Measurements from ENCODE around the gene TSC22D1.

TSC22D1 gene

DNA sequence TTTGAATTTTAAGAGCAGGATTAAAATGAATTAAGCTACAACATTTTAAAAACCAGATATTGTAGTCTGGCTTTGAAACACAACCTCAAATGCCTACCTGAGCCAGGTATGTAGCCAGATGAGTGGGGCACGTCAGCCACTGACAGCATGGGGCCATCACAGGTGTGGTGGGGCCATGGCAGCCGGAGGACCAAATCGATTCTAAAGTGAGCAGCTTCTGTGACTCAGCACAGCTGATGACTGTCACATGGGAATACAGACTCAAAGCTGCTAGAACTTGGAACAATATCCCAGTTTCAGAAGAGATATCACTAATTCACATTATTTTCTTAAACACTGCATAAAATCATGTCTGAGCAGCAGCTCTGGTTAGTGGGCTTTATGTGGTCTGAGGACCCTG lies 149.7 kb downstream of the TSC22D1 start:
- DNase-seq (ENCODE audit: low read depth) = no peak

DNA sequence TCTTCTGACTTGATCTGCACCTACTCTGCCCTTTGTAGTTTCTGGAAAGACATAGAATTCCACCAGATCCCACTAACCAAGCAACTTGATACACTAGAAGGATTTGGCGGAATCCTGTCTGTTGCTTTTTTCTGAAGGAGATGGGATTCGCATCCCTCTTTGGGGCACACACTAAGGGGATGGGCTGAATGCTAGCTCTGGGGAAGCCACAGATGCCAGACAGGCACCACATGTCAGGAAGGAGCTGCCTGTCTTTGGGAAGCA lies 150.4 kb downstream of the TSC22D1 start:
- no peak for DNase-seq (ENCODE audit: low read depth)

DNA sequence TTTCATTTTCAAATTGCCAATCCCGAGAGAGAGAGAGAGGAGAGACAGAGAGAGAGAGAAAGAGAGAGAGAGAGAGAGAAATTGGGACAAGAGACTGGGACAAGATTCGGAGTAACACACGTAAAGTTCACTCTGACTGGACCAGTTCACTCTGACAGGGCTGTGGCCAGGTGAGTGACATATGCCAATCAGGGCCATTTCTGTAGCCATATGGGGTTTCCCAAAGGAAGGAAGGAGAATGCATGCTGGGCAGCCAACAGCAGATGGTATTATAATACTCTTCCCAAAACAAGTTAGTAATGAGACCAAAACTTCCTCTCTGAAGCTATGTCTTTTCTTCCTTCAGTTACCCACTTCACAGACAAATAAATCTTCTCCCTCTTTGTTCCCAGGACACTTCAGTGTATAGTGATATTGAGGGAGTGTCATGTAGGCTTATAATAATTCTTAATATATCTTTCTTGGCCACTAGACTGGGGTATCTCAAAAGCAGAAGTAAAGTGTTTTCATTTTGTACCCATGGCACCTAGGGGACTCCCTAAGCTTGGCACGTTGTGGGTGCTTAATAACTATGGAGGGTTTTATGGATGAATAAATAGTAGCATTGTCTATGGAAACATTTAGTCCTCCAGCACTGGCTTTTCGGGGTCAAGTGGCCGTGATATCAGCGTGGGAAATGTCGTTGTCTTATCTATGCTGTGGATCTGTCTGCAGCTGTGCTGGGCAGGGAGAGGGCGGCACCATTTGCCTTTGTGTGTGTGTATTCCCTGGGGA lies 150.9 kb downstream of the TSC22D1 start:
- no peak for DNase-seq (ENCODE audit: low read depth)

DNA sequence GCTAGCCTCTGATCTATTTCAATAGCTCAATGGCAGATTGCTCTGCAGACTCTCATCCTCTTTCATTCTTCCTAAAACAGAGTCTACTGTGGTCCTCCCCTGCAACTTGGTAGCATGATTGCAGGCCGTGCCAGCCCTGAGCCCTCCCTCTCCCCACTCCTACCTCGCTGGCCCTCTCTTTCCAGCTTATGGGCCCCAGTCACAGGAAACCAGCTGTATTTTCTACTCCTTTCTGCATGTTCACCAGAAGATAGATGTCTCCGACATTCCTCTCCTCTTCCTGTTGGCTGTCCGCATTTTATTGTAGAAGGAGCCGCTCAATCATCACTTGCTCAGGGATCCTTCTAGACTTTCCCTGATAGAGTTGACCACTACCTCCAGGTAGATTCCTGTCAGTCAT lies 152.3 kb downstream of the TSC22D1 start:
- no peak for DNase-seq (ENCODE audit: low read depth)

DNA sequence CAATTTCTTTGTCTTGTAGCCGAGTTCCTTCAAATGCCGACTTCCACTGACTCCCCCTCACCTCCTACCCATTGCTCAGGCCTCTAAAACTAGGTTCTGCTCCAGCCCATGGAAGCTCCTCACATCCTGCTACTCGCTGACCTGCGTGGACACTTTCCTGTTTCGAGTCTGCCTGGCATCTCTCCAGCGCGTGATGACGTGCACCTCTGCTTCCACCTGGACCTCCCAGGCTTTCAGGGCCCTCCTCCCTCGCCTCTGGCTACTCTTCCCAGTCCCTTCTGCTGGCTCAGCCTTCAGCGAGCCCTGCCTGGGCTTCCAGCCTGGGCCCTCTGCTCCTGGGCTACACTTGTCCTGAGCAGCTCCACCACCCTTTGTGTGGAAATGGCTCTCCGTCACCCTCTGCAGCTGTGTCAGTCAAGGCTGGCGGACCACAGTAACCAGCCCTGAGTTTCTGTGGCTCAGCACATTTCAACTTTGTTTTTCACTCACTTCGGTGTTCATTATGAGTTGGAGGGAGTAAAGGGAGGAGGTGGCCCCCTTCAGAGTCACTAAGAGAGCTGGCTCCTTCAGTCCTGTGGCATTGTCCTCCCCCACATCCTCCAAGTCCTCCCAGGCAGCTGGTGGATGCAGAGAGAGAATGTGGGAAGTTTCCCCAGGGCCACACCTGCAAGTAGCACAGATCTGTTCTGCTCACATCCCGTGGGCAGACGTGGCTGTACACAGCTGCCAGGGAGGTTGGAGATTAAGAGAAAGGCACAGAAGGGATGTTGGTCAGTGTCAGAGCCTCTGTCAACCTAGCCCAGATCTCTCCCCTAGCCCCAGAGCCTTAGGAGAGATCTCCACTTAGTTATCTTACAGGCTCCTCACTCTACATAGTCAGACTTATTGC lies 153.1 kb downstream of the TSC22D1 start:
- no peak for DNase-seq (ENCODE audit: low read depth)

DNA sequence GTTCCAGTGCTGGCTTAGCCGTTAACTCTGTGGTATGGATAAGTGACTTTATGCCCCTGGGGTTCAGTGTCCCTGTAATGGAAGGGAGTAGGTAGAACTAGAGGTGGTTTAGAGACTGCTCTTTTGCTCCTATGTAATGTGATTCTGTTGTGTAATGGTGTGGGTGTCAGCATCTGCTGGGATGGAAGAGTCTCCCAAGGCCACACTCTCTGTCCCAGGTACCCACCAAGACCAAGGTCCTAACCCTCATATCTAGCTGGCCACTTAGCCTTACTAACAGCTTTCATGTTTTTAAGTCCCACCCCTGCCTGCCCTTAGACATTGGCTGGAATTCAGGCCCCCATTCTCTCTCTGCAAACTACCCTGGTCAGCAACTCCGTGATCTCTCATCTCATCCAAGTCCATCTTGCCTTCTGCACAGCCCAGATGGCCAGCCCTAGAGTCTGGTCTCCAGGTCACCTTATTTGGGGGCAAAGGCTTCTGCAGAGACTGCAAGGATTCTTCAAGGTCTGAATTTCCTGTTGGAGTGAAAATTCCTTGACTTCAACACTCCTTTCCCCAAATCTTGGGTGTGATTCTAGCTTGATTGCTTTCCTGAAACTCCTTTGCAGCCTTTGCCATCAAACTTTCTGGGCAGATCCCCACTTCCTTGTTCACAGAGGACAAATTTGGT lies 154.1 kb downstream of the TSC22D1 start:
- DNase-seq (ENCODE audit: low read depth) = no peak

DNA sequence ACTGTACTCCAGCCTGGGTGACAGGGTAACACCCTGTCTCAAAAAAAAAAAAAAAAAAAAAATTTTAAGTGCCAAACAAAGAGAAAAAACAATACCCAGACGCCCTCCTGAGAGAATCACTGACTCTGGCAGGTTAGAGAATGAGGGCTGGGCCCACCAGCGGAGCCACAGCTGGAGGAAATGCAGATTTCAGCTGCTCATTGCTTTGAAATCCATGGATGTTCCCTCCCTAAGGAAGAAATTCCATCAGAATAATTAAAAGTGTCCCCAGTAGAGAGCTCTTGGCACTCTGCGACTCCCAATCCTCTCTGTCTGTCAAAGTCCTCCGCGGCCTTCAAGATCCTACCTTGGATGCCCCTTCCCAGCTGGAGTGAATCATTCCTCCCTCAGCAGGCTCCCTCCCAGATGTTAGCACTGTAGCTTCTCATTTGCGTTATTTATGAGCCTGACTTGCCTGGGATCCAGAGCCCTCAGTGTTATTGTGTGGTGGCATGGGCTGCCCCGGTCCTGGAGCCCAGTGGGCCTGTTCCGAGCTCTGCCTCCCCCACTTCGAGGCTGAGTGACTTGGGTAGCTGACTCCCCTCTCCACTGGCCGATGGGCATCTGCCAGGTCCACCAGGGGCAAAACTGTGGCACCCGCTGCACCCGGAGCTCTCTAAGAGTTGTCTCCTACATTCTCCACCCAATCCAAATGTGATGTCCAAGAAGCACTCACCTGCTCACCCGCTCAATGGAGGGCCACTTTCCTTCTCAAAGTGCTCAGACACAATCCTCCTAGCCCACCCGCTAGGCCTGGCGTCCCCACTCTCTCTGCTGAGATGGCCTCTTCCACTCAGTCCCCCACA lies 155.5 kb downstream of the TSC22D1 start:
- no peak for DNase-seq (ENCODE audit: low read depth)

DNA sequence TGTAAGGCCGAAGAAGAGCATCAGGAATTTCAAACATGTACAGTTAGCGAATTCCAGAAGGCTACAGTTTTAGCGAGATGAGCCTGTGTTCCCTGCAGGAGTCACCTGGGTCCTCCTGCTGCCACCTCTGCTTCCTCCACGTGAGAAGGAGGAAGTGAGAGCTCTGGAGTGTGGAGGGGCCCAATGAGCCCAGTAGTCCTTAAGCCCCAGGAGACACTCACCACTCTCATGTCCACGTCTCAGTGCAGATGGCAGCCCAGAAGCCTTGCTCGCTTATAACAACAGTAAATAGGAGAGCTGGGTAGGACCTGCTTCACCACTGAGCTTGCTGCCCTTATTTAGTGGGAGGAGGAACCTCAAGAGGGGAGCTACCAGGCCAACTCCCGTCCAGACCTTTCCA lies 158.3 kb downstream of the TSC22D1 start:
- DNase-seq (ENCODE audit: low read depth) = no peak

DNA sequence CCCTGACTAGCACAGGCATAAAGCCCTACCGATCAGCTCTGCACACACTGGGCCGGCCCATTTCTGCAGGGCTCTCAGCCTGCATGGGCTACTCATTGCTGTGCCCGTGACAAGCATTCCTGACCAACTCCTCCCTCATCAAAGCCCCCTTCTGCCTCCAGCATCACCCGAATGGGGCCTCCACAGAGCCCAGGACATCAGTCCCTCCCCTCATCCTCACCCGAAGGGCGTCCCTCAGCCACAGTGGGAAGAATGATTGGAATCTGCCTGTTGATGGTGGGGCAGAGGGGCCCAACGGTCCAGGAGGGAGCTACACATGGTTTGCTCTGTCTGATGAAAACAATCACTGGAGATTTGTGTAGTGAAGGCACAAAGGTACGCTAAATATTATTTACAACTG lies 158.7 kb downstream of the TSC22D1 start:
- no peak for DNase-seq (ENCODE audit: low read depth)

DNA sequence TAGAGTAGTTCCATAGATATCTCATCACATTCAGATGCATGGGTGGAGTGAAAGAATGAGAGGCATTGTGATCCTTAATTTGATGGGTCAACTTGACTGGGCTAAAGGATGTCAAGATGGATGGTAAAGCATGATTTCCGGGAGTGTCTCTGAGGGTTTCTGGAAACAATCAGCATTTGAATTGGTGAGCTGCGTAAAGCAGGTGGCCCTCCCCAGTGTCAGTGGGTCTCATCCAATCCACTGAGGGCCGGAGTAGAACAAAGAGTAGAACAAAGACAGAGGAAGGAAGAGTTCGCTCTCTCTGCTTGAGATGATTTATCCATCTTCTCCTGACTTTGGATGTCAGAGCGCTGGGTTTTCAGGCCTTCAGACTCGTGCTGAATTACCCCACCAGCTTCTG lies 159.4 kb downstream of the TSC22D1 start:
- no peak for DNase-seq (ENCODE audit: low read depth)

DNA sequence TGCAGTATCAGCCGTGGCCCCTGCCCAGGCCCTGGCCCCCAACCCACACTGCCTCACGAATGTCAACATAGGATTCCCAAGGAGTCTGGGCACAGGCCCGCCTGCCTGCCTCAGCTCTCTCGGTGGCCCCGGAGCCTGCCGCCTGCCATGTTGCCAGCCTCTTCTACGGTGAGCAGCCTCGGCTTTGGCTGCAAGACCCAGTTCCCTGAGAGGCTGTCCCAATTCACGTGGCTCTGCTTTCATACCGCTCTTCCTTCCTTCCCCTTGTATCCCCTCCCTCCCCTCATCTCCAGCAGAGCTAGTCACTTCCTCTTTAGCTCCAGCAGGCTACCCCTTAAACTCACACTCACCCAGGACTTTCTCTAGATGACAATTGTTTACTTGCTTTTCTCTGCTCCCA lies 159.8 kb downstream of the TSC22D1 start:
- no peak for DNase-seq (ENCODE audit: low read depth)

DNA sequence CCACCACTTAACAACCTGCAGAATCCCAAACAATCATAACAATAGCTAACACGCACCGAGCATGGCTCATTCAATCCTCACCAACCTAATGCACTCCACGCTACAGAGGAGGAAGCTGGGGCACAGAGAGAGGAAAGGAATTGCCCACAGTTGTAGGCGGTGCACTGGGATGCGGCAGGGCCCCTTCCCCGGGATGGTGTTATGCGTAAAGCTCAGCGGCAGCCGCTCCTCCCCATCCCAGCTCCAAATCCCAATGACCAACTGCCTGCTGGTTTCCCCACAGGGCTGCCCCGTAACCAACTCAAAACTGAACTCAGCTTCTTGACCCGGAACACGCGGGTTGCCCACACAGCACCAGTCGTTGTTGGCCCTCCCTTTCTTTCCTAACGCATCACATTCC lies 160.3 kb downstream of the TSC22D1 start:
- no peak for DNase-seq (ENCODE audit: low read depth)

DNA sequence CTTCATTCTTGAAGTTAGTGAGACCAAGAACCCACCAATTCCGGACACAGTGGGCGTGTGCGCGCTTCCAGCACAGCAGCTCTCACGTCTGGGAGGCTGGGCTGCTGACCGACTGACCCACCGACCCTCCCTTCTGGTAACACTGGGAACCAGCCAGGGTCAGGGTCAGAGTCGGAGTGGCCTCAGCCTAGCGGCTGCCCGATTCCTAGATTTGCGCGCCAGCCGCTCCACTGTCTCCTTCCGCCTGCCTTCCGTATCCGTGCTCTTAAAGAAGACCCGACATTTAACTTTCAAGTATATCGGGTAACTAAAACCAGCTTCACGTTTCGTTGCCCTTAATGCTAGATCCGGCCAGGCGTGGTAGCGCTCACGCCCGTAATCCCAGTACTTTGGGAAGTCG lies 161.4 kb downstream of the TSC22D1 start:
- DNase-seq (ENCODE audit: low read depth) = no peak

DNA sequence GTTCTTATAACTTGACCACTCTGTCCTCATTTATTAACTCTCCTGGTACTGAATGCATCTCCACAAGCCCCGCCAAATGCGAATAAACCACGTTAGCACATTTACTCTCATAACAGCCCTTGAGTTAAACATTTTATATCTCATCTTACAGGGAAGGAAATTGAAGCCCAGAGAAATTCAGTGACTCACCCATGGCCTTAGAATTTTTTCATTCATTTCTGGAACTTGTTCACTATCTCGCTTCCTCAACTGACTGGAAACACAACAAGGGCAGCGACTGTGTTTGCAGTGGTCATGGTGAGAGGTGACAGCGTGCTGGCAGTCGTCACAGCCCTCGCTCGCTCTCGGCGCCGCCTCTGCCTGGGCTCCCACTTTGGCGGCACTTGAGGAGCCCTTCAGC lies 163.0 kb downstream of the TSC22D1 start:
- DNase-seq (ENCODE audit: low read depth) = no peak

DNA sequence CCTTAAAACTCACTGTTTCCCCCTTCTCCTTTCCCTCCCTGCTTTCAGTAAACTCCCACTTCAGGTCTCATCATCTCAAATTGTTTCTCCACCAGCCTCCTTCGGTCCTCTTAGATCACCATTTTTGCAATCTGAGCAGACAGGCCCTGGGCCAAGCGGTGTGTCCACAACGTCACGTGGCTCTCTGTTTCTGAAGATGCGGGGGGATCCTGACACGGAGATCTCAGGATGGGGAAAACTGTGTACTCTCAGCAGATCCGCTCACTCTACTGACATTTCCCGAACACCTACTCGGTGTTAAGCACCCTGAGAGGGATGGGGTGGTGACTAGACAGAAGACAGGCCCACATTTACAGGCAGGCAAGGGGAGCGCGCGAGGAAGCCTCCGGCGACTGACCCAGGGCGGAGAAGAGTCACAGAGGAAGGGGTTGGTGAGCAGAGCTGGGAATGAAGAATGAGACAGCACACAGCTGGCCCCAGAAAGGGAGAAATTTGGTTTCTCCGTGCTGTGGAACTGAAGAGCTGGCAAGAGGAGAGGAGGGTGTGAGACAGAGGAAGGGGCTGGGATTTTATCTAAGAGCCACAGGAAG lies 163.7 kb downstream of the TSC22D1 start:
- DNase-seq (ENCODE audit: low read depth) = no peak

DNA sequence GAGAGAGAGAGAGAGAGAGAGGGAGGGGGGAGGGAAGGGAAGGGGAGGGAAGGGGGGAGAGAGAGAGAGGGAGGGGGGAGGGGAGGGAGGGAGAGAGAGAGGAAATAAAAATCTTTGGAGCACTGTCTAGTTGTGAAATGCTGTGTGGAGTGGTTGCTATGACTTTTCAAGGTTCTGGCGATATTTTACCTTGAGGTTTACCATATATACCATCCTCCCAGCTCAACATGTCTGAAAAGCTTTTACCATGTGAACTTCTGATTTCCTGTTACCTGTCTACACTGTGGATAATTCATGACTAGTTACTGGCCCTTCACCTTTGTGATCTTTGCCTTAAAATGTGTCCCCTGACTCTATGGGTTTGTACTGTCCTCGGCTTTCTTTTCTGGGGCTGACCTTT lies 164.3 kb downstream of the TSC22D1 start:
- no peak for DNase-seq (ENCODE audit: low read depth)

DNA sequence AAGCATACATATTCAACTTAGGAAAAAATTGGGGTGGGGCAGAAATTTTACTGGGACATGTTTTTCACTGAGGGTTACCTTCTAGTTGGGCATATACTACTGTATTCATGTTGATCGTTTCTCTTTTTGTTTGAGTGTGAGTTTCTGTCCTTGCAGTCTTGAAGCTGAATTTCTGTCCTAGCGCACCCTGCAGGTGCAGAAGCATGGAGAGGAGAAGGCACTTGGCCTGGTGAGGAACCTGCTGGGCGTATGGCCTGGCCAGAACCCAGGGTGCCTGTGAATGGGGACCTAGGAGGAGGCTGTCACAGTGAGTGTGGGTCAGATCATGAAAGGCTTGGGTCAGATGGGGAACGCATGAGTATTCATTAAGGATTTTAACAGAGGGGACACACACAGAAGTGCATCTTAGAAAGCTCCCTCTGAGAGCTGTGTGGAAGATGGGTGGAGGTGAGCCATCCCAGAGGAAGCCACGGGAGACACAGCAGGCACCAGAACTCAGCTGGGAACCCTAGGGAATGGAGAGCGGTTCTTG lies 165.7 kb downstream of the TSC22D1 start:
- DNase-seq (ENCODE audit: low read depth) = no peak

DNA sequence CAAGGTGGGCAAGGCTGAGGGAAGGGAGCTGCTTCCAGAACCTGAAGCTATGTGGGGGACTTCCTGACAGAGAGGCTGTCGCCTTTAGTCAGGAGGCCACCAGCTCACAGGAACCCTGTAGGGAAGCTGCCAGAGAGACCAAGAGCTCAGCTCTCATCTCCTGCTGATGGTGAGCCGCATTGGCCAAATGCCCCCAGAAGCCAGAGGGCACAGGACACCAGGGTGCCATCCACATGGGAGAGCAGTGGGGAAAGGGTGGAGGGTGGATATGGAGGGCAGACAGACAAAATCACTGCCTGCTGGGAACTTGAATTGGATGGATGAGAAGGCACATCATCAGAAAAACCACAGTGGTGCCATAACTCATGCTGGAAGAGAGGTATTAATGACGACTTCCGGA lies 166.5 kb downstream of the TSC22D1 start:
- DNase-seq (ENCODE audit: low read depth) = no peak

DNA sequence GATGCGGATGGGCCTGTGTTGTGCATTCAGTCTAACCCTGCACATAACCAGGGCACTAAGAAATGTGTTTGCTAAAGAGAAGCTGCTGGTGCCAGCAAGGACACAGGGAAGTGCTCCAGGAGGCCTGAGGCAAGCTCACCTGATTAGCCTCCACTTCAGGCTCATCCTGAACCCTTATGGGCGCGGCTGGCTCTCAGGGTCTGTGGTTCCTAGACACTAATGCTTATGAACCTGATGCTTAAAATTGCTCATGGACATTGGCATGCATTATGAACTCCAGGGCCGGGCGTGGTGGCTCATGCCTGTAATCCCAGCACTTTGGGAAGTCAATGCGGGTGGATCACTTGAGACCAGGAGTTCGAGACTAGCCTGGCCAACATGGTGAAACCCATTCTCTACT lies 168.2 kb downstream of the TSC22D1 start:
- no peak for DNase-seq (ENCODE audit: low read depth)

DNA sequence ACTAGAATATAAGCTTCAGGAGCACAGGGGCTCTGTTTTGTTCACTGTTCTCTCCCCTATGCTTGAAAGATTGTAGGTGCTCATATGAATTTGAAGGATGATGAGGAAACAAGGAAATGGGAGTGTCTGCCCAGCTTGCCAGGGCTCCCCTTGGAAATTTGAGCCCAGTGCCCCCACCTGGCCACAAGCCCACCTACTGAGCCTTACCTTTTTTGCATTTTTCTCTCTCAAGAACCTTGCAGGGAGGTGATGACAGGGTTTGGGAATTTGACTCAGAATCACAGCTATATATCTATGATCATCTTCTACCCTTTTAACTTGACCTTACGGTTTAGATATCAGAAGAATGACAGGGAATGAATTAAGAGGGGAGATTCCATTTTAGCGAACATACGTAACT lies 168.8 kb downstream of the TSC22D1 start:
- DNase-seq (ENCODE audit: low read depth) = no peak

DNA sequence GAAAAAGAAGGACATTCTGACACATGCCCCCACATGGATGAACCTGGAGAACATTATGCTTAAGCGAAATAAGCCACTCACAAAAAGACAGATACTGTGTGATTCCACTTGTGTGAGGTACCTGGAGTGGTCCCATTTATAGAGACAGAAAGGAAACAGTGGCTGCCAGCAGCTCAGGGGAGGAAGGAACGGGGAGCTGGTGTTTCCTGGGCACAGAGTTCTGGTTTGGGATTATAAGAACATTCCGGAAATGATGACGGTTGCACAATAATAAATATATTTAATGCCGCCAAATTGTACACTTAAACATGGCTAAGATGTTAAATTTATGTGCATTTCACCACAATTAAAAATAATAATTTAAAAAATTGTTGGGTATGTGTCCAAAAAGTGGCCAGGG lies 169.5 kb downstream of the TSC22D1 start:
- no peak for DNase-seq (ENCODE audit: low read depth)

Data from CMK (cell line).